HepG2 (cell line): ENCODE data around the gene CABP2. TPM values are rescaled to one million over a fixed set of nuclear protein-coding genes. Genes with fewer than 3 reads are reported as not detected.
A peak's percentile ranks its signal among the peaks of the same experiment; 100 is the strongest.

Source experiments
- FOXK1 ChIP-seq: sonication (generic); formaldehyde crosslinking; IDR thresholded peaks from 2 replicates; pipeline ENCODE4 v1.4.0; 2020; ENCODE audit warnings: low read depth, missing genetic modification reagents, borderline replicate concordance
- GTF2F1 ChIP-seq: fragments of 150-350 bp; IDR thresholded peaks from 2 replicates; pipeline ENCODE4 v1.6.1; 2014; ENCODE audit warnings: low read length
- KDM1A ChIP-seq: IDR thresholded peaks from 2 replicates; pipeline ENCODE4 v1.6.1; 2016; ENCODE audit warnings: missing compliant biosample characterization
- NFE2L2 ChIP-seq: fragments of 150-350 bp; IDR thresholded peaks from 2 replicates; pipeline ENCODE4 v1.6.1; 2014; ENCODE audit warnings: low read length
- NR2F1 ChIP-seq, 2 experiments: fragments of 450-650 bp in 1 of 2; formaldehyde crosslinking in 1 of 2; IDR thresholded peaks; 2 replicates each; pipeline versions ENCODE4 v1.5.0 to v1.6.1; 2016 to 2020; ENCODE audit warnings: mild to moderate bottlenecking in 1 of 2, missing compliant biosample characterization in 1 of 2, missing genetic modification reagents in 1 of 2, moderate library complexity in 1 of 2
- REL ChIP-seq: sonication (generic); formaldehyde crosslinking; conservative IDR thresholded peaks from 2 replicates; pipeline ENCODE4 v1.8.0; 2022; ENCODE audit warnings: mild to moderate bottlenecking, missing genetic modification reagents, moderate library complexity
- SNAI1 ChIP-seq: sonication (generic); formaldehyde crosslinking; IDR thresholded peaks from 2 replicates; pipeline ENCODE4 v1.5.0; 2020; ENCODE audit warnings: mild to moderate bottlenecking, missing genetic modification reagents, borderline replicate concordance
- ZBTB3 ChIP-seq: sonication (generic); formaldehyde crosslinking; IDR thresholded peaks from 2 replicates; pipeline ENCODE4 v1.4.0; 2020; ENCODE audit warnings: low read depth, mild to moderate bottlenecking, moderate library complexity, missing genetic modification reagents, borderline replicate concordance
- ZEB1 ChIP-seq: IDR thresholded peaks from 2 replicates; pipeline ENCODE4 v1.6.1; 2012; ENCODE audit warnings: mild to moderate bottlenecking, low read depth, inconsistent platforms; ENCODE audit not compliant: insufficient replicate concordance
- ZNF101 ChIP-seq: sonication (generic); formaldehyde crosslinking; IDR thresholded peaks from 2 replicates; pipeline ENCODE4 v1.4.0; 2020; ENCODE audit warnings: mild to moderate bottlenecking, low read depth, missing genetic modification reagents, borderline replicate concordance
- ZNF121 ChIP-seq: sonication (generic); formaldehyde crosslinking; IDR thresholded peaks from 2 replicates; pipeline ENCODE4 v1.5.0; 2020; ENCODE audit warnings: mild to moderate bottlenecking, missing genetic modification reagents
- ZNF335 ChIP-seq: sonication (generic); formaldehyde crosslinking; IDR thresholded peaks from 2 replicates; pipeline ENCODE4 v1.4.0; 2020; ENCODE audit warnings: missing genetic modification reagents
- ZNF441 ChIP-seq: sonication (generic); formaldehyde crosslinking; IDR thresholded peaks from 2 replicates; pipeline ENCODE4 v1.7.0; 2021; ENCODE audit warnings: missing genetic modification reagents, borderline replicate concordance
- ZNF780A ChIP-seq: sonication (generic); formaldehyde crosslinking; IDR thresholded peaks from 2 replicates; pipeline ENCODE4 v1.8.0; 2022; ENCODE audit warnings: mild to moderate bottlenecking, missing genetic modification reagents, moderate library complexity
- ZNF816 ChIP-seq: sonication (generic); formaldehyde crosslinking; IDR thresholded peaks from 2 replicates; pipeline ENCODE4 v1.8.0; 2022; ENCODE audit warnings: missing genetic modification reagents, mild to moderate bottlenecking, borderline replicate concordance
- ZNF839 ChIP-seq: sonication (generic); formaldehyde crosslinking; IDR thresholded peaks from 2 replicates; pipeline ENCODE4 v1.4.0; 2020; ENCODE audit warnings: missing genetic modification reagents, mild to moderate bottlenecking, borderline replicate concordance
- polyA plus RNA-seq, 8 experiments: library from polyadenylated mRNA; depleted of rRNA in 3 of 8; stranded (reverse) in 7 of 8; unstranded in 1 of 8; fragments of >200 nt; fragmentation: Illumina TruSeq in 4 of 8; extraction: Trizol in 4 of 8; gene quantifications; 2 replicates each; pipeline versions ENCODE4 v1.2.1 to v1.2.3, GENCODE V29; 2011 to 2016; ENCODE audit warnings: low read depth in 4 of 8, missing spikeins in 1 of 8, mixed read lengths in 1 of 8; ENCODE audit not compliant: insufficient read depth in 1 of 8
- total RNA-seq, 5 experiments: library from RNA; depleted of rRNA; stranded (reverse); fragments of >200 nt; fragmentation: Illumina TruSeq; extraction: Trizol; gene quantifications; 2 replicates each; pipeline ENCODE4 v1.2.3, GENCODE V29; 2016; ENCODE audit warnings: low read depth in 1 of 5
- TF ChIP-seq, protein P1 (sequence below): sonication (generic); formaldehyde crosslinking; IDR thresholded peaks from 2 replicates; pipeline ENCODE4 v1.5.0; 2020; ENCODE audit warnings: missing genetic modification reagents
- TF ChIP-seq, protein P2 (sequence below): sonication (generic); formaldehyde crosslinking; IDR thresholded peaks from 2 replicates; pipeline ENCODE4 v1.9.0; 2021; ENCODE audit warnings: missing genetic modification reagents, borderline replicate concordance
- TF ChIP-seq, protein P3 (sequence below): sonication (generic); formaldehyde crosslinking; IDR thresholded peaks from 2 replicates; pipeline ENCODE4 v1.4.0; 2020; ENCODE audit warnings: missing genetic modification reagents
- TF ChIP-seq, protein P4 (sequence below): sonication (generic); formaldehyde crosslinking; conservative IDR thresholded peaks from 2 replicates; pipeline ENCODE4 v1.4.0; 2020; ENCODE audit warnings: missing genetic modification reagents
- TF ChIP-seq, protein P5 (sequence below): sonication (generic); formaldehyde crosslinking; IDR thresholded peaks from 2 replicates; pipeline ENCODE4 v1.4.0; 2020; ENCODE audit warnings: missing genetic modification reagents

Gene CABP2
- total and polyA plus RNA-seq, 2 of the 13 experiments (the other 11 are each of a cell fraction or from before 2014, with no cell fraction given): not detected

DNA sequence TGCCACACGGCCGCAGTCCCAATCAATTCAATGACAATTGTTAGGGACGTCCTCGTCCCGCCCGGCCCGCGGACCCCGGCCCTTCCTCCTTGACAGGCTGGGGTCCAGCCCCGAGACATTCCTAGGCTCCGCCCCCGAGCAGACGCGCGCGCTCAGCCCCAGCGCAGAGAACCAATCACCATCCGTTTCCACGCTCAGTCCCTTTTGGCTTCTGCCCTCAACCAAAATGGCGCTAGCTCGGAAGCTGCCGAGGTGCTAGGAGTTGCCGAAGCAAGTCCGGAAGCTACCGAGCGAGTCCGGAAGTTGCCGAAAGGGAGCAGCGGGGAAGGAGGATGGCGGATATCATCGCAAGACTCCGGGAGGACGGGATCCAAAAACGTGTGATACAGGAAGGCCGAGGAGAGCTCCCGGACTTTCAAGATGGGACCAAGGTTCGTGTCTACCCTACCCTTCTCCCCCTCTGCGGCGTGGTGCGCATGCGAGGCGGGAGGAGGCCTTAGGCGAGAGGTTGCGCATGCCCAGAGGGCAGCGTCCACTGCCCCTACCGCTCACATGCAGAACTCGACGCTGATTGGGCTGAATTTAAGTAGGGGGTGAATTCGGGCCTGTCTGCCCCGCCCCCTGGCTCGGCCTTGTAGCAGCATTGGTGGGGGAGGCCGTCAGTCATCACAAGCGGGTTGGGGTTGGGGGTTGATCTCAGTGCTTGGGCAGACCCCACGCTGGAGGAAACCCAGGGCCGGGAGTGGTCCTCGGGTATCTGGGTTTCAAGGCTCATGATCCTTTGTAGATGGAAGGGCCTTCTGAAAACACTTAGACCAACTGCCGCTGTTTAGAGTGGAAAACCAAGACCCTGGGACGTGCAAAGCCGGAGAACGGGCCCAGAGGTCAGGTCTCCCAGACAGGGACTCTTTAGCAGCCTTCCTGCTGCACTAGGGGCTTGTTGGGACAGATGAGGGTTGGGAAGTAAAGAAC, 40.1 kb downstream of the CABP2 start, which contains the start of gene AIP (continued):
- TF ChIP-seq, protein P1, sequence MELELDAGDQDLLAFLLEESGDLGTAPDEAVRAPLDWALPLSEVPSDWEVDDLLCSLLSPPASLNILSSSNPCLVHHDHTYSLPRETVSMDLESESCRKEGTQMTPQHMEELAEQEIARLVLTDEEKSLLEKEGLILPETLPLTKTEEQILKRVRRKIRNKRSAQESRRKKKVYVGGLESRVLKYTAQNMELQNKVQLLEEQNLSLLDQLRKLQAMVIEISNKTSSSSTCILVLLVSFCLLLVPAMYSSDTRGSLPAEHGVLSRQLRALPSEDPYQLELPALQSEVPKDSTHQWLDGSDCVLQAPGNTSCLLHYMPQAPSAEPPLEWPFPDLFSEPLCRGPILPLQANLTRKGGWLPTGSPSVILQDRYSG (CRISPR knock-in tag): peak; percentile 84
- TF ChIP-seq GTF2F1 (no peak), NFE2L2 (no peak), ZNF335 (CRISPR knock-in tag) (peak; percentile 83; the same call in 1 of the 2 replicates), ZNF839 (CRISPR knock-in tag) (0 out of 2 replicates have a peak, but pooled peaks have one; percentile 93), ZNF816 (CRISPR knock-in tag) (peak; percentile 91; the same call in 1 of the 2 replicates), KDM1A (peak; percentile 29; the same call in 1 of the 2 replicates), ZBTB3 (CRISPR knock-in tag) (peak; percentile 88), ZNF101 (peak; percentile 97), NR2F1 (CRISPR knock-in tag; IDR thresholded peaks at IDR 0.05) (no peak), ZEB1 (no peak), FOXK1 (CRISPR knock-in tag) (peak; percentile 38; the same call in 1 of the 2 replicates), ZNF441 (peak; percentile 93), REL (CRISPR knock-in tag) (peak; percentile 90), ZNF121 (CRISPR knock-in tag) (no peak), SNAI1 (CRISPR knock-in tag) (peak; percentile 89), ZNF780A (no peak)
- TF ChIP-seq, protein P2, sequence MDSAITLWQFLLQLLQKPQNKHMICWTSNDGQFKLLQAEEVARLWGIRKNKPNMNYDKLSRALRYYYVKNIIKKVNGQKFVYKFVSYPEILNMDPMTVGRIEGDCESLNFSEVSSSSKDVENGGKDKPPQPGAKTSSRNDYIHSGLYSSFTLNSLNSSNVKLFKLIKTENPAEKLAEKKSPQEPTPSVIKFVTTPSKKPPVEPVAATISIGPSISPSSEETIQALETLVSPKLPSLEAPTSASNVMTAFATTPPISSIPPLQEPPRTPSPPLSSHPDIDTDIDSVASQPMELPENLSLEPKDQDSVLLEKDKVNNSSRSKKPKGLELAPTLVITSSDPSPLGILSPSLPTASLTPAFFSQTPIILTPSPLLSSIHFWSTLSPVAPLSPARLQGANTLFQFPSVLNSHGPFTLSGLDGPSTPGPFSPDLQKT (CRISPR knock-in tag): no peak; the same call in 1 of the 2 replicates
- TF ChIP-seq, protein P3, sequence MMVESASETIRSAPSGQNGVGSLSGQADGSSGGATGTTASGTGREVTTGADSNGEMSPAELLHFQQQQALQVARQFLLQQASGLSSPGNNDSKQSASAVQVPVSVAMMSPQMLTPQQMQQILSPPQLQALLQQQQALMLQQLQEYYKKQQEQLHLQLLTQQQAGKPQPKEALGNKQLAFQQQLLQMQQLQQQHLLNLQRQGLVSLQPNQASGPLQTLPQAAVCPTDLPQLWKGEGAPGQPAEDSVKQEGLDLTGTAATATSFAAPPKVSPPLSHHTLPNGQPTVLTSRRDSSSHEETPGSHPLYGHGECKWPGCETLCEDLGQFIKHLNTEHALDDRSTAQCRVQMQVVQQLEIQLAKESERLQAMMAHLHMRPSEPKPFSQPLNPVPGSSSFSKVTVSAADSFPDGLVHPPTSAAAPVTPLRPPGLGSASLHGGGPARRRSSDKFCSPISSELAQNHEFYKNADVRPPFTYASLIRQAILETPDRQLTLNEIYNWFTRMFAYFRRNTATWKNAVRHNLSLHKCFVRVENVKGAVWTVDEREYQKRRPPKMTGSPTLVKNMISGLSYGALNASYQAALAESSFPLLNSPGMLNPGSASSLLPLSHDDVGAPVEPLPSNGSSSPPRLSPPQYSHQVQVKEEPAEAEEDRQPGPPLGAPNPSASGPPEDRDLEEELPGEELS (CRISPR knock-in tag): peak; percentile 72
- TF ChIP-seq, protein P4, sequence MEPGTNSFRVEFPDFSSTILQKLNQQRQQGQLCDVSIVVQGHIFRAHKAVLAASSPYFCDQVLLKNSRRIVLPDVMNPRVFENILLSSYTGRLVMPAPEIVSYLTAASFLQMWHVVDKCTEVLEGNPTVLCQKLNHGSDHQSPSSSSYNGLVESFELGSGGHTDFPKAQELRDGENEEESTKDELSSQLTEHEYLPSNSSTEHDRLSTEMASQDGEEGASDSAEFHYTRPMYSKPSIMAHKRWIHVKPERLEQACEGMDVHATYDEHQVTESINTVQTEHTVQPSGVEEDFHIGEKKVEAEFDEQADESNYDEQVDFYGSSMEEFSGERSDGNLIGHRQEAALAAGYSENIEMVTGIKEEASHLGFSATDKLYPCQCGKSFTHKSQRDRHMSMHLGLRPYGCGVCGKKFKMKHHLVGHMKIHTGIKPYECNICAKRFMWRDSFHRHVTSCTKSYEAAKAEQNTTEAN (CRISPR knock-in tag): no peak; the same call in 1 of the 2 replicates
- TF ChIP-seq, protein P5, sequence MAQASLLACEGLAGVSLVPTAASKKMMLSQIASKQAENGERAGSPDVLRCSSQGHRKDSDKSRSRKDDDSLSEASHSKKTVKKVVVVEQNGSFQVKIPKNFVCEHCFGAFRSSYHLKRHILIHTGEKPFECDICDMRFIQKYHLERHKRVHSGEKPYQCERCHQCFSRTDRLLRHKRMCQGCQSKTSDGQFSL (CRISPR knock-in tag): 0 out of 2 replicates have a peak, but pooled peaks have one; percentile 79
